ENCODE results near the gene COMMD7. TPM values are rescaled to one million over a fixed set of nuclear protein-coding genes. Genes with fewer than 3 reads are reported as not detected.

COMMD7 gene
- total and polyA plus RNA-seq, 9 of the 15 experiments (the other 6 are each of a cell fraction or from before 2014, with no cell fraction given): 11.9 to 69.1 (median 34.7) TPM

- TF ChIP-seq REST (IDR thresholded peaks at IDR 0.05; ENCODE audit: borderline replicate concordance) (no peak), REST (CRISPR knock-in tag; IDR thresholded peaks at IDR 0.05; ENCODE audit: low read depth) (no peak), HDAC8 (tag; IDR thresholded peaks at IDR 0.05) (no peak), GTF3C2 (IDR thresholded peaks at IDR 0.05; ENCODE audit: borderline replicate concordance, extremely low read depth, insufficient read length) (no peak), SMC3 (conservative IDR thresholded peaks at IDR 0.05; ENCODE audit: insufficient read depth, low read depth, low read length) (no peak), PYGO2 (tag; IDR thresholded peaks at IDR 0.05) (no peak), THRA (IDR thresholded peaks at IDR 0.05) (no peak), FOXP4 (CRISPR knock-in tag; IDR thresholded peaks at IDR 0.05; ENCODE audit: borderline replicate concordance) (no peak)
- TF ChIP-seq, protein P1, sequence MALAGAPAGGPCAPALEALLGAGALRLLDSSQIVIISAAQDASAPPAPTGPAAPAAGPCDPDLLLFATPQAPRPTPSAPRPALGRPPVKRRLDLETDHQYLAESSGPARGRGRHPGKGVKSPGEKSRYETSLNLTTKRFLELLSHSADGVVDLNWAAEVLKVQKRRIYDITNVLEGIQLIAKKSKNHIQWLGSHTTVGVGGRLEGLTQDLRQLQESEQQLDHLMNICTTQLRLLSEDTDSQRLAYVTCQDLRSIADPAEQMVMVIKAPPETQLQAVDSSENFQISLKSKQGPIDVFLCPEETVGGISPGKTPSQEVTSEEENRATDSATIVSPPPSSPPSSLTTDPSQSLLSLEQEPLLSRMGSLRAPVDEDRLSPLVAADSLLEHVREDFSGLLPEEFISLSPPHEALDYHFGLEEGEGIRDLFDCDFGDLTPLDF (CRISPR knock-in tag; IDR thresholded peaks at IDR 0.05): no peak
These were observed 57.4 kb downstream of the COMMD7 start (continued) for GRCh38 chr20:32685541-32686529.
